Liver (tissue), 9 donors: ENCODE data around the gene OCA2. TPM values are rescaled to one million over a fixed set of nuclear protein-coding genes. Genes with fewer than 3 reads are reported as not detected.

Experiments used
- DNase-seq: peaks from one replicate; pipeline ENCODE4 v3.0.0-alpha.2; 2017; ENCODE audit warnings: low spot score
- H3K27ac ChIP-seq, 2 donors: one replicate each; pipeline ENCODE4 v1.7.0; 2013; ENCODE audit warnings: inconsistent platforms in 2 of 2, low read length in 2 of 2, control low read depth in 1 of 2, low read depth in 1 of 2, mild to moderate bottlenecking in 1 of 2
- H3K27me3 ChIP-seq, 4 donors: one replicate each; pipeline versions ENCODE4 v1.6.1 to v1.7.0; 2013; ENCODE audit warnings: low read length in 3 of 4, inconsistent platforms in 1 of 4, mild to moderate bottlenecking in 1 of 4, moderate library complexity in 1 of 4; ENCODE audit not compliant: control insufficient read depth in 4 of 4, insufficient read depth in 4 of 4
- H3K36me3 ChIP-seq, 4 donors: one replicate each; pipeline versions ENCODE4 v1.6.1 to v1.7.0; 2013; ENCODE audit warnings: low read length in 3 of 4, mild to moderate bottlenecking in 3 of 4, low read depth in 1 of 4, moderate library complexity in 1 of 4; ENCODE audit not compliant: control insufficient read depth in 4 of 4, insufficient read depth in 3 of 4
- H3K4me1 ChIP-seq, 4 donors: one replicate each; pipeline versions ENCODE4 v1.6.1 to v1.7.0; 2013; ENCODE audit warnings: low read length in 3 of 4, mild to moderate bottlenecking in 3 of 4, moderate library complexity in 1 of 4; ENCODE audit not compliant: control insufficient read depth in 4 of 4, insufficient read depth in 4 of 4
- H3K4me3 ChIP-seq, 3 donors: one replicate each; pipeline versions ENCODE4 v1.6.1 to v1.7.0; 2013; ENCODE audit warnings: low read length in 3 of 3, control low read depth in 1 of 3, low read depth in 1 of 3, mild to moderate bottlenecking in 1 of 3
- H3K9ac ChIP-seq, 2 donors: one replicate each; pipeline ENCODE4 v1.7.0; 2013; ENCODE audit warnings: low read length in 2 of 2, mild to moderate bottlenecking in 2 of 2, moderate library complexity in 2 of 2, control low read depth in 1 of 2, low read depth in 1 of 2
- H3K9me3 ChIP-seq, 4 donors: one replicate each; pipeline versions ENCODE4 v1.6.1 to v1.7.0; 2013; ENCODE audit warnings: low read length in 3 of 4; ENCODE audit not compliant: control insufficient read depth in 4 of 4
- EGR1 ChIP-seq, 2 donors: IDR thresholded peaks; 2 replicates each; pipeline ENCODE4 v1.6.1; 2016 to 2018; ENCODE audit warnings: antibody characterized with exemption in 2 of 2, low read depth in 2 of 2
- FOXA1 ChIP-seq: IDR thresholded peaks from 2 replicates; pipeline ENCODE4 v1.6.1; 2016; ENCODE audit warnings: antibody characterized with exemption
- FOXA2 ChIP-seq: IDR thresholded peaks from 2 replicates; pipeline ENCODE4 v1.6.1; 2016; ENCODE audit warnings: antibody characterized with exemption
- GABPA ChIP-seq, 2 donors: IDR thresholded peaks in 1 of 2; conservative IDR thresholded peaks in 1 of 2; 2 replicates each; pipeline ENCODE4 v1.6.1; 2016; ENCODE audit warnings: antibody characterized with exemption in 2 of 2, mild to moderate bottlenecking in 1 of 2, moderate library complexity in 1 of 2
- HNF4A ChIP-seq, 2 donors: conservative IDR thresholded peaks; 2 replicates each; pipeline ENCODE4 v1.6.1; 2016; ENCODE audit warnings: antibody characterized with exemption in 2 of 2, mild to moderate bottlenecking in 2 of 2
- HNF4G ChIP-seq: IDR thresholded peaks from 2 replicates; pipeline ENCODE4 v1.6.1; 2016; ENCODE audit warnings: antibody characterized with exemption
- JUND ChIP-seq, 2 donors: IDR thresholded peaks; 2 replicates each; pipeline ENCODE4 v1.6.1; 2016; ENCODE audit warnings: antibody characterized with exemption in 2 of 2
- NR2F2 ChIP-seq: IDR thresholded peaks from 2 replicates; pipeline ENCODE4 v1.6.1; 2016; ENCODE audit warnings: antibody characterized with exemption
- RAD21 ChIP-seq, 2 donors: IDR thresholded peaks; 2 replicates each; pipeline ENCODE4 v1.6.1; 2016; ENCODE audit warnings: antibody characterized with exemption in 2 of 2, mild to moderate bottlenecking in 2 of 2
- RXRA ChIP-seq, 2 donors: IDR thresholded peaks; 2 replicates each; pipeline ENCODE4 v1.6.1; 2017 to 2018; ENCODE audit warnings: antibody characterized with exemption in 2 of 2, mild to moderate bottlenecking in 1 of 2
- SP1 ChIP-seq: IDR thresholded peaks from 2 replicates; pipeline ENCODE4 v1.6.1; 2018; ENCODE audit warnings: antibody characterized with exemption, mild to moderate bottlenecking
- TAF1 ChIP-seq: conservative IDR thresholded peaks from 2 replicates; pipeline ENCODE4 v1.6.1; 2016; ENCODE audit warnings: antibody characterized with exemption, mild to moderate bottlenecking
- YY1 ChIP-seq: IDR thresholded peaks from 2 replicates; pipeline ENCODE4 v1.6.1; 2016; ENCODE audit warnings: antibody characterized with exemption, mild to moderate bottlenecking
- WGBS: extraction: QIAGEN DNeasy Blood & Tissue Kit; methylation state at CpG from one replicate; pipeline ENCODE4 v1.1.7; 2013; 5-methylcytosine and 5-hydroxymethylcytosine counted together
- polyA plus RNA-seq, 2 donors: library from polyadenylated mRNA; stranded (reverse) in 1 of 2; unstranded in 1 of 2; fragments of 200-250 nt in 1 of 2; fragments of >200 nt in 1 of 2; fragmentation: Nextera tagmentation in 1 of 2; extraction: Ambion mirVana in 1 of 2; gene quantifications; one replicate each; pipeline versions ENCODE4 v1.2.1 to v1.2.3, GENCODE V29; 2013 to 2015
- total RNA-seq, 2 donors: library from RNA; depleted of rRNA; stranded (reverse); fragments of >200 nt; gene quantifications; one replicate each; pipeline ENCODE4 v1.2.3, GENCODE V29; 2014
- TF ChIP-seq, protein P1 (sequence below): IDR thresholded peaks from 2 replicates; pipeline ENCODE4 v1.6.1; 2016; ENCODE audit warnings: antibody characterized with exemption
- TF ChIP-seq, protein P2 (sequence below): IDR thresholded peaks from 2 replicates; pipeline ENCODE4 v1.6.1; 2016; ENCODE audit warnings: antibody characterized with exemption, mild to moderate bottlenecking
- TF ChIP-seq, protein P3 (sequence below): fragments of 150-350 bp; IDR thresholded peaks from 2 replicates; pipeline ENCODE4 v1.5.1; 2017; ENCODE audit warnings: improper control_type of control experiment, low read depth, low read length; ENCODE audit not compliant: missing input control
- TF ChIP-seq, protein P4 (sequence below): IDR thresholded peaks from 2 replicates; pipeline ENCODE4 v1.6.1; 2016; ENCODE audit warnings: antibody characterized with exemption
- TF ChIP-seq, protein P5 (sequence below): IDR thresholded peaks from 2 replicates; pipeline ENCODE4 v1.6.1; 2016; ENCODE audit warnings: antibody characterized with exemption
- donor health status: healthy.
- donor health status: healthy.
- donor health status: healthy.
- donor health status: healthy.
- donor health status: healthy.

OCA2 gene
- total and polyA plus RNA-seq, 4 donors, result 0.02 to 0.56 (median 0.15) TPM

DNA sequence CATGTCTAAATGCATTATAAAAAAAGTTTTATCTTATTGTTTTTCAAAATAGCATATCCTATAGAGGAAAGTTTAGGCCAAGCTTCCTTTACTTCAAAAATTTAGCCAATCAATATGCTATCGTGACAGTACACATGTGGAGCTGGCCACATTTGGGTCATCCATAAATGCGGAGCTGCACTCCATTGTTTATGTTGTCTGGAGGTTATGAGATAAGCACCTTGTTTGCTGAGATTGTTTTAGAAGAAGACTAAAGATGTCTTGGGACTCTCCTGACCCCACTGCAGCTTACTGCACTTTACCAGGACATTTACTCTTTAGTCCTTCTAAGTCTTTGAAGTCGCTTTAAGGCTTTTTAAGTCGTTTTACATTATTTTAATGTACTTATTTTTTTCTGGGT is 265.9 kb downstream of the OCA2 start:
- no peaks in the 10 kb centered on the region for H3K36me3 ChIP-seq
- 81% methylated on average over 4 of the region's 4 CpGs for WGBS
- TF ChIP-seq NR2F2 (no peak), TAF1 (no peak), SP1 (no peak), HNF4G (no peak), FOXA1 (no peak), FOXA2 (no peak), YY1 (no peak), HNF4A (conservative IDR thresholded peaks at IDR 0.05) (no peak), EGR1 (IDR thresholded peaks at IDR 0.05; ENCODE audit: low read depth in 2 of 2) (no peak), RXRA (IDR thresholded peaks at IDR 0.05) (no peak), RAD21 (IDR thresholded peaks at IDR 0.05) (no peak), JUND (IDR thresholded peaks at IDR 0.05) (no peak), GABPA (IDR thresholded peaks at IDR 0.05 in 1 of 2, conservative IDR thresholded peaks at IDR 0.05 in 1 of 2) (no peak)
- TF ChIP-seq, protein P1, sequence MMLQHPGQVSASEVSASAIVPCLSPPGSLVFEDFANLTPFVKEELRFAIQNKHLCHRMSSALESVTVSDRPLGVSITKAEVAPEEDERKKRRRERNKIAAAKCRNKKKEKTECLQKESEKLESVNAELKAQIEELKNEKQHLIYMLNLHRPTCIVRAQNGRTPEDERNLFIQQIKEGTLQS, result no peak
- TF ChIP-seq, protein P2, sequence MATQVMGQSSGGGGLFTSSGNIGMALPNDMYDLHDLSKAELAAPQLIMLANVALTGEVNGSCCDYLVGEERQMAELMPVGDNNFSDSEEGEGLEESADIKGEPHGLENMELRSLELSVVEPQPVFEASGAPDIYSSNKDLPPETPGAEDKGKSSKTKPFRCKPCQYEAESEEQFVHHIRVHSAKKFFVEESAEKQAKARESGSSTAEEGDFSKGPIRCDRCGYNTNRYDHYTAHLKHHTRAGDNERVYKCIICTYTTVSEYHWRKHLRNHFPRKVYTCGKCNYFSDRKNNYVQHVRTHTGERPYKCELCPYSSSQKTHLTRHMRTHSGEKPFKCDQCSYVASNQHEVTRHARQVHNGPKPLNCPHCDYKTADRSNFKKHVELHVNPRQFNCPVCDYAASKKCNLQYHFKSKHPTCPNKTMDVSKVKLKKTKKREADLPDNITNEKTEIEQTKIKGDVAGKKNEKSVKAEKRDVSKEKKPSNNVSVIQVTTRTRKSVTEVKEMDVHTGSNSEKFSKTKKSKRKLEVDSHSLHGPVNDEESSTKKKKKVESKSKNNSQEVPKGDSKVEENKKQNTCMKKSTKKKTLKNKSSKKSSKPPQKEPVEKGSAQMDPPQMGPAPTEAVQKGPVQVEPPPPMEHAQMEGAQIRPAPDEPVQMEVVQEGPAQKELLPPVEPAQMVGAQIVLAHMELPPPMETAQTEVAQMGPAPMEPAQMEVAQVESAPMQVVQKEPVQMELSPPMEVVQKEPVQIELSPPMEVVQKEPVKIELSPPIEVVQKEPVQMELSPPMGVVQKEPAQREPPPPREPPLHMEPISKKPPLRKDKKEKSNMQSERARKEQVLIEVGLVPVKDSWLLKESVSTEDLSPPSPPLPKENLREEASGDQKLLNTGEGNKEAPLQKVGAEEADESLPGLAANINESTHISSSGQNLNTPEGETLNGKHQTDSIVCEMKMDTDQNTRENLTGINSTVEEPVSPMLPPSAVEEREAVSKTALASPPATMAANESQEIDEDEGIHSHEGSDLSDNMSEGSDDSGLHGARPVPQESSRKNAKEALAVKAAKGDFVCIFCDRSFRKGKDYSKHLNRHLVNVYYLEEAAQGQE, result no peak
- TF ChIP-seq, protein P3, sequence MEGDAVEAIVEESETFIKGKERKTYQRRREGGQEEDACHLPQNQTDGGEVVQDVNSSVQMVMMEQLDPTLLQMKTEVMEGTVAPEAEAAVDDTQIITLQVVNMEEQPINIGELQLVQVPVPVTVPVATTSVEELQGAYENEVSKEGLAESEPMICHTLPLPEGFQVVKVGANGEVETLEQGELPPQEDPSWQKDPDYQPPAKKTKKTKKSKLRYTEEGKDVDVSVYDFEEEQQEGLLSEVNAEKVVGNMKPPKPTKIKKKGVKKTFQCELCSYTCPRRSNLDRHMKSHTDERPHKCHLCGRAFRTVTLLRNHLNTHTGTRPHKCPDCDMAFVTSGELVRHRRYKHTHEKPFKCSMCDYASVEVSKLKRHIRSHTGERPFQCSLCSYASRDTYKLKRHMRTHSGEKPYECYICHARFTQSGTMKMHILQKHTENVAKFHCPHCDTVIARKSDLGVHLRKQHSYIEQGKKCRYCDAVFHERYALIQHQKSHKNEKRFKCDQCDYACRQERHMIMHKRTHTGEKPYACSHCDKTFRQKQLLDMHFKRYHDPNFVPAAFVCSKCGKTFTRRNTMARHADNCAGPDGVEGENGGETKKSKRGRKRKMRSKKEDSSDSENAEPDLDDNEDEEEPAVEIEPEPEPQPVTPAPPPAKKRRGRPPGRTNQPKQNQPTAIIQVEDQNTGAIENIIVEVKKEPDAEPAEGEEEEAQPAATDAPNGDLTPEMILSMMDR, result no peak
- TF ChIP-seq, protein P4, sequence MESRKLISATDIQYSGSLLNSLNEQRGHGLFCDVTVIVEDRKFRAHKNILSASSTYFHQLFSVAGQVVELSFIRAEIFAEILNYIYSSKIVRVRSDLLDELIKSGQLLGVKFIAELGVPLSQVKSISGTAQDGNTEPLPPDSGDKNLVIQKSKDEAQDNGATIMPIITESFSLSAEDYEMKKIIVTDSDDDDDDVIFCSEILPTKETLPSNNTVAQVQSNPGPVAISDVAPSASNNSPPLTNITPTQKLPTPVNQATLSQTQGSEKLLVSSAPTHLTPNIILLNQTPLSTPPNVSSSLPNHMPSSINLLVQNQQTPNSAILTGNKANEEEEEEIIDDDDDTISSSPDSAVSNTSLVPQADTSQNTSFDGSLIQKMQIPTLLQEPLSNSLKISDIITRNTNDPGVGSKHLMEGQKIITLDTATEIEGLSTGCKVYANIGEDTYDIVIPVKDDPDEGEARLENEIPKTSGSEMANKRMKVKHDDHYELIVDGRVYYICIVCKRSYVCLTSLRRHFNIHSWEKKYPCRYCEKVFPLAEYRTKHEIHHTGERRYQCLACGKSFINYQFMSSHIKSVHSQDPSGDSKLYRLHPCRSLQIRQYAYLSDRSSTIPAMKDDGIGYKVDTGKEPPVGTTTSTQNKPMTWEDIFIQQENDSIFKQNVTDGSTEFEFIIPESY, result no peak
- TF ChIP-seq, protein P5, sequence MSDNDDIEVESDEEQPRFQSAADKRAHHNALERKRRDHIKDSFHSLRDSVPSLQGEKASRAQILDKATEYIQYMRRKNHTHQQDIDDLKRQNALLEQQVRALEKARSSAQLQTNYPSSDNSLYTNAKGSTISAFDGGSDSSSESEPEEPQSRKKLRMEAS, result no peak

More for the DNA sequence above, 265.9 kb downstream of the OCA2 start:
- Histone ChIP-seq H3K27ac (no peak overlapping the region), H3K9ac (no peak overlapping the region), H3K9me3 (no peaks in the 10 kb centered on the region), H3K27me3 (no peaks in the 10 kb centered on the region), H3K4me3 (no peak overlapping the region), H3K4me1 (no peaks in the 10 kb centered on the region)
- DNase-seq, result no peak
